Measurements from ENCODE around the gene ARID2.

Gene ARID2

DNA sequence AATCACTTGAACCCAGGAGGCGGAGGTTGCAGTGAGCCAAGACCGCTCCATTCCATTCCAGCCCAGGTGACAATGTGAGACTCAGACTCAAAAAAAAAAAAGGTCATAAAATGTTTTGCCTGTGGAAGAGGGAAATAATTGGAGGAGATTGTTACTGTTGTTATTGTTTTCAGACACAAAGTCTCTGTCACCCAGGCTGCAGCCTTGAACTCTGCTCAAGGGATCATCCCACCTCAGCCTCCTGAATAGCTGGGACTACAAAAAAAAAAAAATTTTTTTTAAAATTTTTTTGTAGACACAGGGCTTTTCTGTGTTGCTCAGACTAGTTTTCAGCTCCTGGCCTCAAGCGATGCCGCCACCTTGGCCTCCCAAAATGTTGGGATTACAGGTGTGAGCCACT is 33.9 kb downstream of the ARID2 start:
- Mint-ChIP-seq H3K9me3 (peaks cover 9% of the 10 kb centered on the region), H3K4me1 (ENCODE audit: low read depth) (peaks cover 22% of the 10 kb centered on the region), H3K27ac (no peak overlapping the region), H3K4me3 (no peak overlapping the region), H3K27me3 (ENCODE audit: low read depth) (no peaks in the 10 kb centered on the region), H3K36me3 (ENCODE audit: low read depth) (peaks cover 15% of the 10 kb centered on the region)

DNA sequence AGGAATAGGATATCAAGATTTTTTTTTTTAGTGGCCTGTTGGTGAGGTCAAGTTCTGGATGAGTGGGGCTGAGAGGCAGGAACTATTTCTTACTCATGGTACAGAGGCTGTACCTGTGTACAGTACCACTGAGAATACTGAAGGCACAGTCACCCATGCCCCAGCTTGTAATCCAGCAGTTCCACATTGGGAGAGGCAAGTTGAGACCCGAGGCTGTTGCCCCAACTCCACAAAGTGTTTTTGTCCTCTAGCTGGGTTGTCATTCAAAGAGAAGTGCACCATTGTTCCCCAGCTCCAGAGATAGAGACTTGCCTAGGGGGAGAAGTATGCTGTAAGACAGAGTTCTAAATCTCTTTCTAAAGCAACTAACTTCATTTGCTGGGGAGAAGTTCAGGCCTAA is 38.7 kb downstream of the ARID2 start:
- H3K9me3 Mint-ChIP-seq = peaks cover 21% of the 10 kb centered on the region
- no peak overlapping the region for H3K27ac Mint-ChIP-seq
- H3K36me3 Mint-ChIP-seq (ENCODE audit: low read depth) = peaks cover 28% of the 10 kb centered on the region
- no peak overlapping the region for H3K4me3 Mint-ChIP-seq
- no peaks in the 10 kb centered on the region for H3K27me3 Mint-ChIP-seq (ENCODE audit: low read depth)
- peaks cover 14% of the 10 kb centered on the region for H3K4me1 Mint-ChIP-seq (ENCODE audit: low read depth)

DNA sequence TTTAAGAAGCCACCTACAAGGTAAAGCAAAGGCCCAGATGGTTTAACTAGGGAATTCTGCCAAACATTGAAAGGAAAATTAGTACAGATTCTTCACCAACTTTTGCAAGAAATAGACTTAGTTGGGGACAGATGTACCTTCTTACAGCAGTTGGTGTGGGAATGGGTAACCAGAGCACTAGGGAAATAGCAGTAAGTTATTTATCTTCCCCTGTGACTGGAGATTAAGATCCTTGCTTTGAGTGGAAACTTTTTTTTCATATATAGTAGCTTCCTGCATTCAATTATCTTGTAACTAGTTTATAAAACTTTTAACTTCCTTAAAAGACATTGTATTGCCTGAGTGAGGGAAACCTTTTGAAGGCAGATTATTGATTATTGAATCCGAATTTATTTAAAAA is 44.2 kb downstream of the ARID2 start:
- Mint-ChIP-seq H3K4me1 (ENCODE audit: low read depth) (peaks cover 16% of the 10 kb centered on the region), H3K36me3 (ENCODE audit: low read depth) (peaks cover 15% of the 10 kb centered on the region), H3K4me3 (no peak overlapping the region), H3K27ac (no peak overlapping the region), H3K9me3 (peaks cover 8% of the 10 kb centered on the region), H3K27me3 (ENCODE audit: low read depth) (no peaks in the 10 kb centered on the region)

DNA sequence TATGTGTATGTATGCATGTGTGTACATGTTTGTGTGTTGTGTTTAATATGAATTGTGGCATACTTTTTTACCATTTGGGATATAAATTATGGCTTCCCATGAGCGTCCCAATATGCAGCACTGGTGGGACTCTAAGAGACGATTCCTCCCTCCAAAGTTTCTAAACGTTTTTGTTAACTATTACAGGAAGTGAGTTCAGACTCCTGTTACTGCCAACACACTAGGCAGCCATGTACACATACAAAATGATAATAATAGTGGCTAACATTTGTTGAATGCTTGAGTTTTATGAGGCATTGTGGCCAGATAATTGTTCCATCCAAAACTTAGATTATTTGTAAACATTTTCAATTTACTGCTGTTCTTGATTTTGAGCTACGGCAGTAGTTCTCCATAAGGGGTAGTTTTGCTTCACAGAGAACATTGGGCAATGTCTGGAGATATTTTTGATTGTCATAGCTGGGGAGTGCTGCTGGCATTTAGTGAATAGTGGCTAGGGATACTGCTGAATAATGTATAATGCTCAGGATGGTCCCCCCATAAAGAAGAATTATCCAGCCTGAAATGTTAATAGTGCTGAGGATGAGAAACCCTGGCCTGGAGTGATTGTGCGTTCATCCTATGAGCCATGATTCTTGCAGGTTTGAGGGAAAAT is 45.1 kb downstream of the ARID2 start:
- Mint-ChIP-seq H3K27ac (no peak overlapping the region), H3K4me1 (ENCODE audit: low read depth) (peaks cover 16% of the 10 kb centered on the region), H3K36me3 (ENCODE audit: low read depth) (peaks cover 9% of the 10 kb centered on the region), H3K4me3 (no peak overlapping the region), H3K9me3 (peaks cover 1% of the 10 kb centered on the region), H3K27me3 (ENCODE audit: low read depth) (no peaks in the 10 kb centered on the region)

DNA sequence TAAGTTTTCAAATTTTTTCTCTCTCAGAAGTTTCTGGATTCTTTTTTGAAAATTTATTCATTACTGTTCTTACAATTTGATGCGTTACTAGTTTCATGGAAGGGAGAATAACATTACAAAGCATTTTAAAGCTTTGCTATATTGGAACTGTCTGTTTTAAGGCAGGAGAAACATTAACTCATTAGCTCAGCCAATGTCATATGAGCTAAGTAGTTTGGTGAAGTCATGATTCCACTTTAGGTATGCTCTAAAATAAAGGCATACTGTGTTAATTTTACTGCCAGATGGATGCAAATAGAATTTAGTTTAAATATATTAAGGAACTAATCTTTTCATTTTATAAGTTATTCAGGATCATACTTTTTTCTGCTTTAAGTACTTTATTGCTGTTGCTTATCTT is 46.0 kb downstream of the ARID2 start:
- no peaks in the 10 kb centered on the region for H3K27me3 Mint-ChIP-seq (ENCODE audit: low read depth)
- peaks cover 7% of the 10 kb centered on the region for H3K36me3 Mint-ChIP-seq (ENCODE audit: low read depth)
- no peaks in the 10 kb centered on the region for H3K9me3 Mint-ChIP-seq
- H3K4me1 Mint-ChIP-seq (ENCODE audit: low read depth) = peaks cover 15% of the 10 kb centered on the region
- no peak overlapping the region for H3K27ac Mint-ChIP-seq
- H3K4me3 Mint-ChIP-seq = no peak overlapping the region

DNA sequence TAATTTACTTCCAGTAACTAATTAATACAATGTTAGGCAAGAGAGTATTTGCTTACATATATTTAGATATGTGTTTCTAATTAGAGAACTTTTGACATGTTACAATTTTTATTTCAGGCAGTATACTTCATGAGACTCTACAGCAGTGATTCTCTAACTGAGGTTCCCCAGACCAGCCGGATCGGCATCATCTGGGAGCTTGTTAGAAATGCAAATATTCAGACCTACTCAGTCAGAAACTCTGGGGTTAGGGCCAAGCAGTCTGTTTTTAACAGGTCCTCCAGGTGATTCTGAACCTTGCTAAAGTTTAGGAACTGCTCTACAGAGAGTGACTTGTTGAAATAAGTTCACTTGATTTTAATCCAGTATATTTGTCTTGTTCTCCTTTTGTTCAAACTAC is 46.5 kb downstream of the ARID2 start:
- Mint-ChIP-seq H3K4me3 (no peak overlapping the region), H3K27ac (no peak overlapping the region), H3K4me1 (ENCODE audit: low read depth) (peaks cover 14% of the 10 kb centered on the region), H3K36me3 (ENCODE audit: low read depth) (peaks cover 5% of the 10 kb centered on the region), H3K27me3 (ENCODE audit: low read depth) (no peaks in the 10 kb centered on the region), H3K9me3 (no peaks in the 10 kb centered on the region)

DNA sequence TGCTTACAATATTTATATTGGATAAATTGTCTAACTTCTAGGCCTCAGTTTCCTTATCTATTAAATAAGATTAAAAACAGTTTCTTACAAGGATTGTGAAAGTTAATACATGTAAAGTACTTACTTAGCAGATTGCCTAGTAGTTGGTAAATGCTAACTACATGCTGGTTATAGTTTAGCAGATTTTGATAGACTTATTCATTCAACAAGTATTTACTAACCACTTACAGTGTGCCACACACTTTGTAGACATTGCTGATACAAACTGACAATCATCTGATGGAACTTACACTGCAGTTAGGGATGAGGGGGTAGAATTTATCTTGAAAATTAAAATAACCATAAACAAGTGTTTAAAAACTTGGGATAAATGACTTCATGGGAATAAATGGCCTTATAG is 50.4 kb downstream of the ARID2 start:
- no peak overlapping the region for H3K27ac Mint-ChIP-seq

DNA sequence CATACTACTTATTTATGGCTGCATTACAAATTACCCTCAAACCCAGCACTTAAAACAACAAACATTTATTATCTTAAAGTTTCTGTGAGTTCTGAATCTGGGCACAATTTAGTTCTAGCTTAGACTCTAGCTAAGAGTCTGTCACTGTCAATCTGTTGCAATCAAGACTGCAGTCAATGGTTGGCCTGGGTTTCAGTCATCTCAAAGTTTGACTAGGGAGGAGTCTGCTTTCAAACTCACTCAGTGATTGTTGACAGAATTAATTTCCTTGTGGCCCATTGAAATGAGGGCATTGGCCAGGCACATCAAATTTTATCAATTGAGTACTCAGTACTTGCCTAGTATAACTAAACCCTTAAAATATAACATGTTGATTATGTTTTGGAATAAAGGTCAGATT is 51.6 kb downstream of the ARID2 start:
- Mint-ChIP-seq H3K27me3 (ENCODE audit: low read depth) (no peaks in the 10 kb centered on the region), H3K4me1 (ENCODE audit: low read depth) (peaks cover 4% of the 10 kb centered on the region), H3K4me3 (no peak overlapping the region), H3K36me3 (ENCODE audit: low read depth) (peaks cover 4% of the 10 kb centered on the region), H3K27ac (no peak overlapping the region), H3K9me3 (no peaks in the 10 kb centered on the region)

More for the DNA sequence above, 50.4 kb downstream of the ARID2 start:
- Mint-ChIP-seq H3K4me3 (no peak overlapping the region), H3K4me1 (ENCODE audit: low read depth) (peaks cover 4% of the 10 kb centered on the region), H3K9me3 (no peaks in the 10 kb centered on the region), H3K27me3 (ENCODE audit: low read depth) (no peaks in the 10 kb centered on the region), H3K36me3 (ENCODE audit: low read depth) (peaks cover 4% of the 10 kb centered on the region)

DNA sequence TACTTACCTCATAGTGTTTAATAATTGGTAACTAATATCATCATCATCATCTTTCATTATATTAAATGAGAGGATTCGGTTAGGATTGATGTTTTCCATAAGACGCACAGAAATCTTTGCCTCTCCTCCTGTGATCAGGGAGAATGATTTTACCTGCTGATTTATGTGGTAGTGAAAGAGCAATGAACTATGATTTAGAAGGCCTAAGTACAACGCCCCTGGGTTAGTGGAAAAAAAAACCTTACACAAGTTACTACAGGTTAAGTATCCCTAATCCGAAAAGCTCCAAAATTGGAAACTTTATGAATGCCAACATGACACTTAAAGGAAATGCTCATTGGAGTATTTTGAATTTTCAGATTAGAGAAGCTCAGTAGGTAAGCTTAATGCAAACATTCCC is 55.8 kb downstream of the ARID2 start:
- H3K36me3 Mint-ChIP-seq (ENCODE audit: low read depth) = peaks cover under 1% of the 10 kb centered on the region
- no peak overlapping the region for H3K4me3 Mint-ChIP-seq
- H3K27me3 Mint-ChIP-seq (ENCODE audit: low read depth) = no peaks in the 10 kb centered on the region
- no peaks in the 10 kb centered on the region for H3K9me3 Mint-ChIP-seq
- peaks cover under 1% of the 10 kb centered on the region for H3K4me1 Mint-ChIP-seq (ENCODE audit: low read depth)
- H3K27ac Mint-ChIP-seq = no peak overlapping the region

DNA sequence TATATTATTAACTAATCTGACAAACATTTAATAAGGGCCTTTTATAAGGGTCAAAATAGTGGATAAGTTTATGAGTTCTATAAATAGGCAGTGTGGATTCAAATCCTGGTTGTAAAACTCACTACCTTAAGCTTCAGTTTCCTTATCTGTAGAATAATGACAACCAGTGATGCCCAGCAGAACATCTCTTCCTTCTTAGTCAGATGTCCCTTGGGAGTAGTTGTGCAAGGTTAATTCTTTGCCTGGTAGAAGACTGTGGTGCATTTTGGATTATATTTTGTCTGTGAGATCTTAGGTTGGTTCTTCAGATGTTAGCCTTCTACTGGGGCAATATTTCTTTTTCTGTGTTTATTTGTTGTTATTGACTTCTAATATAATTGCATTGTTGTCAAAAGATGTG is 59.5 kb downstream of the ARID2 start:
- Mint-ChIP-seq H3K27me3 (ENCODE audit: low read depth) (no peaks in the 10 kb centered on the region), H3K9me3 (no peaks in the 10 kb centered on the region), H3K36me3 (ENCODE audit: low read depth) (peaks cover 2% of the 10 kb centered on the region), H3K4me3 (no peak overlapping the region), H3K4me1 (ENCODE audit: low read depth) (no peaks in the 10 kb centered on the region), H3K27ac (no peak overlapping the region)

DNA sequence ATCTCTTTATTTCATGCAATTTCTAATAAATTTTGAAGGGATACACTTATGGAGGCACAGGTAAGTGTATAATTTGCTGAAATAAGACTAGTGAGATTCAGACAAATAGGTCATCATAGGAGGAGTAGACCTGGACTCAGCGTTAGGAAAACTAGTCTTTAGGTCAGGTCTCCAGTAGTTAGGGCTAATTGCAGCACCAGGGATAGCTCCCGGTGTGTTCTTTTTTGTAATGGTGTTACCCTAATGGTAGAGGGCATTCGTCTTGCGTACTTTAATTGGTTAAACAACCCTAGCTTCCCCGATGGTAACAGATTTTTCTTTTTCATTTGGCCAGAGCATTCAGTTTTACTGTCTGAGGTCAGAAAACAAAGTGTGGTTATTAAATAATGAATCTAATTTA is 64.9 kb downstream of the ARID2 start:
- Mint-ChIP-seq H3K27ac (no peak overlapping the region), H3K36me3 (ENCODE audit: low read depth) (peaks cover 7% of the 10 kb centered on the region), H3K27me3 (ENCODE audit: low read depth) (no peaks in the 10 kb centered on the region), H3K4me1 (ENCODE audit: low read depth) (peaks cover 3% of the 10 kb centered on the region), H3K4me3 (no peak overlapping the region), H3K9me3 (no peaks in the 10 kb centered on the region)

DNA sequence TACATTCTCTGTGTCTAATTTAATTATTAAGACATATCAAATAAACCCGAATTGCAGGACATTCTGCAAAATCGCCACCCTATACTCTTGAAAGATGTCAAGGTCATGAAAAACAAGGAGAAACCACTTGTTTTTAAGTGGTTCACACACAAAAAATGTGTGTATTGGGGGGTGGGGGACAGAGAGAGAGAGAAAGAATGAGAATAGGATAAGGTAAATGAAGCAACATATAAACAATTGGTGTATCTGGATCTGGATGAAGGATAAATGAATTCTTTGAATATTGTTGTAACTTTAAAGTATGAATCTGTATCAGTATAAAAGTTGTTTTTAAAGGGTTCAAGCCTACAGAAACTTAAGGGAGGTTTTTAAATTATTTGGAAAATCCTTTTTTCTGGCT is 72.1 kb downstream of the ARID2 start:
- Mint-ChIP-seq H3K4me3 (no peak overlapping the region), H3K9me3 (no peaks in the 10 kb centered on the region), H3K36me3 (ENCODE audit: low read depth) (peaks cover 16% of the 10 kb centered on the region), H3K27ac (no peak overlapping the region), H3K27me3 (ENCODE audit: low read depth) (no peaks in the 10 kb centered on the region), H3K4me1 (ENCODE audit: low read depth) (peaks cover 12% of the 10 kb centered on the region)

DNA sequence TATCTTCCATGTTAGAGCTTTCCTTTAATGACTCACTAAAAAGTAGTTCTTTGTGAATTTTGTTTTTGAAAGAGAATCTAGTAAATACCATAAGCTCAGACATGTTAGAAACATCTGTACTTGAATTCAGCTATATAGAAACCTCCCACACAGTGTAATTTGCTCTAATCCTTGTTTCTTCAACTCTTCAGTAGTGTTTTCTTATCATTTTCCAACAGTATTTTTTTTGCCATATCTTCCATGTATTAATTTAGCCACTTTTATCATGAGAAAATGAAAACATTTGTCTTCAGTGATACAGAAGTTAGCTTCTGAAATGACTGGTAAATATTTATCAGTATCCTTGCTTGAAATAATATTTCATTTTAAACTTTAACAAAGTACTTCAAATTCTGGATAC is 73.6 kb downstream of the ARID2 start:
- Mint-ChIP-seq H3K4me3 (no peak overlapping the region), H3K4me1 (ENCODE audit: low read depth) (peaks cover 12% of the 10 kb centered on the region), H3K9me3 (no peaks in the 10 kb centered on the region), H3K27ac (no peak overlapping the region), H3K36me3 (ENCODE audit: low read depth) (peaks cover 16% of the 10 kb centered on the region), H3K27me3 (ENCODE audit: low read depth) (no peaks in the 10 kb centered on the region)

DNA sequence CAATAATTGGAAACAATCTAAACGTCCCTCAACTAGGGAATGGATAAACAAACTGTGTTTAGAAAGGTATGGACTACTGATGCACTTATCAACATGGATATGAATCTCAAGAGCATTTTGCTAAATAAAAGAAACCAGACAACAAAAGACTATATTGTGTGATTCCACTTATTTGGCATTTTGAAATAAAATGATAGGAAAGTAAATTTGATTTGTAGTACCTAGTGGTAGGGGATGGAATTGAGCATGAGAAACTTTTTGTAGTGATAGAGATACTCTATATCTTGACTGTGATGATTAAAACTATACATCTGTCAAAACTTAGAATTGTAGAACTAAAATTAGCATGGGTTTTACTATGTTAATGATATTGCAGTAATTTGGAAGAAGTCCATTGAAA is 87.1 kb downstream of the ARID2 start:
- Mint-ChIP-seq H3K36me3 (ENCODE audit: low read depth) (peaks cover 23% of the 10 kb centered on the region), H3K4me1 (ENCODE audit: low read depth) (peaks cover 1% of the 10 kb centered on the region), H3K27ac (no peak overlapping the region), H3K9me3 (no peaks in the 10 kb centered on the region), H3K4me3 (no peak overlapping the region), H3K27me3 (ENCODE audit: low read depth) (no peaks in the 10 kb centered on the region)

DNA sequence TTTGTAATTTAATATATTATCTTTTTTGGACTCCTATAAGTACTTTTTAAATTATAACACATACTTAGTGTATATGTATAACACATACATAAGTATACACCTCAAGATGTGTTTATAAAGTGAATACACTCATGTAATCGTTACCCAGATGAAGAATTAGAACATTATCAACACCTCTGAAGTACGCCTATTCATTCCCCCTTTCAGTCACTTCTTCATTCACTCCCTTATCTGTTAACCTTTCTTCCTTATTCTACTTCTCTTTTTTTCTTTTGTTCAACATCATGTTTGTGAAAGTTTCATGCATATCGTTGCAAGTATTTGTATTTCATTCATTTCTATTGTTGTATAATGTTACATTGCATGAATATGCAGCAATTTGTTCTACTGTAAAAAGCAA is 98.5 kb downstream of the ARID2 start:
- H3K36me3 Mint-ChIP-seq (ENCODE audit: low read depth) = peaks cover 36% of the 10 kb centered on the region

DNA sequence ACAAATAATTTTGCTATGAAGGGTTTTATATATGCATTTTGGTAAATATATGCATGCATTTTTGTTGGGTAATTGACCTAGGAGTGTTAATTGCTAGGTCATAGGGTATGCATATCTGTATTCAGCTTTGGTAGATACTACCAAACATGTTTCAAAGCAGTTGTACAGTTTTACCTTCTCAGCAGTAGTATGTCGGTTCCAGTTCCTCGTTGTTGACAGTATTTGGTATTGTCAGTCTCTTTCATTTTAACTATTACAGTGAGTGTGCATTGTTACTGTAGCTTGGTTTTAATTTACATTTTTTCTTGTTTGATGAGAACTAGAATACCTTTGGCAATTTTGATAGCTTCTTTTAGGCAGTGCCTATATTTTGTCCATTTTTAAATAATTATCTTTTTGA is 98.9 kb downstream of the ARID2 start:
- peaks cover 34% of the 10 kb centered on the region for H3K36me3 Mint-ChIP-seq (ENCODE audit: low read depth)
- peaks cover 22% of the 10 kb centered on the region for H3K9me3 Mint-ChIP-seq
- H3K4me1 Mint-ChIP-seq (ENCODE audit: low read depth) = peaks cover 2% of the 10 kb centered on the region
- H3K4me3 Mint-ChIP-seq = no peak overlapping the region
- H3K27me3 Mint-ChIP-seq (ENCODE audit: low read depth) = no peaks in the 10 kb centered on the region
- no peak overlapping the region for H3K27ac Mint-ChIP-seq

More for the DNA sequence above, 98.5 kb downstream of the ARID2 start:
- no peaks in the 10 kb centered on the region for H3K27me3 Mint-ChIP-seq (ENCODE audit: low read depth)
- H3K9me3 Mint-ChIP-seq = peaks cover 22% of the 10 kb centered on the region
- no peak overlapping the region for H3K4me3 Mint-ChIP-seq
- no peak overlapping the region for H3K27ac Mint-ChIP-seq
- peaks cover 2% of the 10 kb centered on the region for H3K4me1 Mint-ChIP-seq (ENCODE audit: low read depth)

Data from T-helper 1 cell treated with Interleukin-12 subunit alpha and Interleukin-12 subunit beta and Interleukin-4 antibody, amounts not matched to agents 30 μg/mL and 1 μg/mL, for 36 hours (primary cell).